ENCODE measurements around the gene CSNK1G1.
A peak's percentile ranks its signal among the peaks of the same experiment; 100 is the strongest.
"Not testable (repeated sequence)": the region's sequence is repeated elsewhere in the genome, so short reads cannot be mapped to it uniquely, and the experiment has no call there.

CSNK1G1 gene

DNA sequence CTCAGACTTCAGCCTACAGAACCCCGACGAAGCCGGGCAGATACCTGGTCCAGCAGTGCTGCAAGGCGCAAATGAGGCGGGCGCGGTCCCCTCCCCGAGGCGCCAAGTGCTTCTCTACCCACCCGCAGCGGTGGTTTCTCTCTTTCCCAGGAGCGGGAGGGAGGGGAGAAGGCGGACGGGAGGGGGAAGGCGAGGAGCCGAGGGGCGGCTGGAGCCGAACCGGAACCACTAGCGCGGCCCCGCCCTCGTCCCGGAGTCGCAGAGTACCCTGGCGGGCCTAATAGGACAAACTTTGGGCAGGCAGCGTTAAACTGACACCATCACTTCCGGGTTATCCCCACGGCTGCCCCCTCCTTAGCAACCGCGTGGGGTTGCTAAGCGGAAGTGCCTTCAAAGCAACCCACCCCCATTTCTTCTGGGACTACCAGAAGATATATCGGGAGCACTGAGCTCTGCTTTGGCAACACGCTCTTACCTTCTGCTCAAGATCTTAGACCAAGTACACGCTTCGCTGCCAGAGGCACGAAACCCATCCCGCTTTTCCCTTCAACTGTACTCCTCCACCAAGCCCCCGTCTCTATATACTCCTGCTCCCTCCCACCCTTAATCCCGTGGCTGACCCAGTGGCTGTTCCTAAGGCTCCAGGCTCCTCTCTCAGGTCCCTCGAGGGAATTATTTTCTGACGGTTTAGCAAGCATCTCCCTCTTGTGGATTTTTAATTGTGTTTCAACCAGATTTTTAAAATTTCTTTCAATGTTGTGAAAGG is at the start of gene CSNK1G1:
CSNK1G1 (minus strand) TSS at position 230 of the 766 bp plus-strand sequence. CDS start 55,674 bp downstream, outside the sequence.
- peak; percentile 95 for DNase-seq

DNA sequence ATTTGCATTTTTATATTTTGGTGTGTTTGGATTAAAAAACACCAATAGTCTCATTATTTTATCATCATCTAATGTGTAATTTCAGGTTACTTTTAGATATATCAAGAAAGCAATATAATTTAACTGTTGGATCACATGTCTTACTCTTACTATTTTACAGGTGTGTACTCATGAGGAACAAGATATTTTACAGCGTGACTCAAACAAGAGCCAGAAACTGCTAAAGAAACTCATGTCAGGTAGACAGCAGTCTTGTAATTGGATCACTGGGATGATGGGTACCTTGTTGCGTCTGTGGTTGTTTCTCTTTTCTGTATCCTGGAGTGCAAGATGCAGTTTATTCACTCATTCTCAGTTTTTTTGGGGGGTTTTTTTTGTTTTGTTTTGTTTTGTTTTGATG is 44.6 kb upstream of the CSNK1G1 start:
- DNase-seq: no peak

DNA sequence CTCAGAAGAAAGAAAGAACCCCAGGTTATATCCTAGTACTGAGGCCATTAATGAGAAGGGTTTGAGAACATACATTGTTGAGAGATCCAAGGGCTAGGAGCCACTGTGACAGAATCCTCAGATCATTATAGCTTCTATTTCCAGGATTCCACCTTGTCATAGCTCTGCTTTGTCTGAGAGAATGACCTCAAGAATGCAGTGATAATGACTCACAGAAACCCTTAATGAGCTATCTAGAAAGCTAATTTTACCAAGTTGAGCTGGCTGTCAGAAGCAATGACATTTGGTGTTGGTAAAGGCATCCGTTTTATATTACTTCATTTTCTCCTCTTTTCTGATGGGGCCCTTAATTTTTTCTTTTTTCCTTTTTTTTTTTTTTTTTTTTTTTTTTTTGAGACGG is 42.6 kb upstream of the CSNK1G1 start:
- no peak for DNase-seq

DNA sequence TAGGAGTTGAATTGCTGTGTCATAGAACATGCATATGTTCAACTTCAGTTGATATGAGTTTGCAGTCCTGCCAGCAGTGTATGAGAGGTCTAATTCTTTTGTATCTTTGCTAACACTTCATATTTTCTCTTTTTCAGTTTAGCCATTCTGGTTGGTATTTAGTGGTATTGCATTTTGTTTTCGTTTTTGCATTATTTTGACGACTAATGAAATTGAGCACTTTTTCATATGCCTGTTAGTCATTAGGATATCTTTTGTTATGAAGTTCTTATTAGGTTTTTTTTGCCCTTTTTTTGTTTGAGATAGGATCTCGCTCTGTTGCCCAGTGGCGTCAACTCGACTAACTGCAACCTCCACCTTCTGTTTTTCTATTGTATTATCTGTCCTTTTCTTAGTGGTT is 40.8 kb upstream of the CSNK1G1 start:
- no peak for DNase-seq

DNA sequence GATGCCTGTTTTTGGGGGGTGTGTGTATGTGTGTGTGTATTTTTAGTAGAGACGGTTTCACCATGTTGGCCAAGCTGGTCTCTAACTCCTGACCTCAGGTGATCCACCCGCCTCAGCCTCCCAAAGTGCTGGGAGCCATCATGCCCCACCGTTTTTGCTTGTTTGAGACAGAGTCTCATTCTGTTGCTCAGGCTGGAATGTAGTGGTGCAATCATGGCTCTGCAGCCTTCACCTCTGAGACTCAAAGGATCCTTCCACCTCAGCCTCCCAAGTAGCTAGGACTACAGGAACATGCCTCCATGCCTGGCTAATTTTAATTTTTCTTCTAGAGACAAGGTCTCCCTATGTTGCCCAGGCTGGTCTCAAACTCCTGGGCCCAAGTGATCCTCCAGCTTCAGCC is 36.5 kb upstream of the CSNK1G1 start:
- not testable (repeated sequence) for DNase-seq

DNA sequence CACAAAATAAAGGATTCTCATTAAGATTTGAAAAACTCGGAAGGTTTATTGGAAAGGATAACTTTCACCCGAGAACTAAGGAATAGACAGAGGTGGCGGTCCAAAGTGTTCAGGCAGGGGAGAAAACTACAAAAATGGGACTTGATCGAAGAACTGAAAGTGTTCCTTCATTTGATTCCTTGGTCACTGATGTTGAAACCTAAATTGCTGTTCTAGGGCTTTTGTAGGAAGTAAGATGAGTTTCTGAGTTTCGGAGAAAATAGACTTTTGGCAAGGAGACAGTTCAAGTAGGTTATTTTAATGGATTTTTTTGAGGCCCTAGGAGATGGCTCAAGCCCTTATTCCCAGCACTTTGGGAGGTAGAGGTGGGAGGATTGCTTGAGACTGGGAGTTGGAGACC is 33.1 kb upstream of the CSNK1G1 start:
- no peak for DNase-seq

DNA sequence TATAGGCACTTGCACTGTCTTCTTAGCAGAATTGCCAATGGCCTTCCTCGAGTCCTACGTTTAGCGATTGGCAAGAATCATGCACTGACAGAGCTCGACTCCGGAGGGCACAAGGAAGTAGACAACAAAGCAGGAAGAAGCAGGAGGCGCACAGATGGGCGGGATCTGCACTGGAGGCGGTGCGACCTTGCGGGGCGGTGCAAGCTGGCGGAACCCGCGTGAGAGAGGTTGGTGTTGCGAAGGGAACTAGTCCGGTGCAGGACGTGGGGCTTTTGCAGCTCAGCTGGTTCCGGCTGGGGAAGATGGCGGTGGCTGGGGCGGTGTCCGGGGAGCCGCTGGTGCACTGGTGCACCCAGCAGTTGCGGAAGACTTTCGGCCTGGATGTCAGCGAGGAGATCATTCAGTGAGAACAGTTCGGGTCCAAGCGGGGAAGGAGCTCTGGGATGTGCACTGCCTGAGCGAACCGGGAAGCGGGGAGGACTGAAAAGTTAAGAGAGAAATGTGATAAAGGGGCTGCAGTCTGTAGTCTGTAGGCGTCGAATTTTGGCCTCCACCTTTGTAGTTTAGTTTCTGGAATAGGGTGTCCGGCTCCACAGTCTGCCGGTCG is 31.7 kb upstream of the CSNK1G1 start, which contains the start of gene TRIP4:
TRIP4 (plus strand) TSS at position 275 of the 607 bp plus-strand sequence; CDS start at position 303, 28 bp downstream.
- peak; percentile 92 for DNase-seq

DNA sequence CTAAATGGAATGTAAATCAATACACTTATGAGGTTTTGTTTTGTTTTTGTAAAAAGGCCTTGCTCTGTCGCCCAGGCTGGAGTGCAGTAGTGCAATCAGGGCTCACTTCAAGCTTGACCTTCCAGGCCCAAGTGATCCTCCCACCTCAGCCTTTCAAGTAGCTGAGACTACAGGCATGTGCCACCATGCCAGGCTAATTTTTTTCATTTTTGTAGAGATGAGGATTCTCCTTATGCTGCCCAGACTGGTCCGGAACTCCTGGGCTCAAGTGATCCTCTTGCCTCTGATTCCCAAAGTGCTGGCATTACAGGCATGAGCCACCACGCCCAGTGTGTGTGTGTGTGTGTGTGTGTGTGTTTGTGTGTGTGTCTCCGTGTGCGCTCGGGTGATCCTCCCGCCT is 30.3 kb upstream of the CSNK1G1 start:
- no peak for DNase-seq

DNA sequence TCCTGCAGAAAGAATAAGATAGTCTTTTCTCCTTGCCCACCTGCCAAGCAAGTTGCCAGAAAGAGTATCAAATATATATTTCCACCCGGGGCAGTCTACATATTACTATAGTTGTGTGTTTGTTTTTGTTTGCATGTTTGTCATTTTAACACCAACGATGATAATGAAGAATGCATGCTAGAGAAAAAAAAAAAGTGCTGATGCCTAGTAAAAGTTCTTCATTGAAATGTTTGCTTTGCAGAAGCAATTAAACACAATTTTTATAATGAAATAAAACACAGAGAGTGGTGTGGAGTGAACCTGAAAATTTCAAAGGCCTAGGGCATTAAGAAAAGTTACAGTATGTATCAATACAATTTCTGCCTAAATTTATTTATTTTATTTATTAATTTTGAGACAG is 27.8 kb upstream of the CSNK1G1 start:
- DNase-seq: no peak

DNA sequence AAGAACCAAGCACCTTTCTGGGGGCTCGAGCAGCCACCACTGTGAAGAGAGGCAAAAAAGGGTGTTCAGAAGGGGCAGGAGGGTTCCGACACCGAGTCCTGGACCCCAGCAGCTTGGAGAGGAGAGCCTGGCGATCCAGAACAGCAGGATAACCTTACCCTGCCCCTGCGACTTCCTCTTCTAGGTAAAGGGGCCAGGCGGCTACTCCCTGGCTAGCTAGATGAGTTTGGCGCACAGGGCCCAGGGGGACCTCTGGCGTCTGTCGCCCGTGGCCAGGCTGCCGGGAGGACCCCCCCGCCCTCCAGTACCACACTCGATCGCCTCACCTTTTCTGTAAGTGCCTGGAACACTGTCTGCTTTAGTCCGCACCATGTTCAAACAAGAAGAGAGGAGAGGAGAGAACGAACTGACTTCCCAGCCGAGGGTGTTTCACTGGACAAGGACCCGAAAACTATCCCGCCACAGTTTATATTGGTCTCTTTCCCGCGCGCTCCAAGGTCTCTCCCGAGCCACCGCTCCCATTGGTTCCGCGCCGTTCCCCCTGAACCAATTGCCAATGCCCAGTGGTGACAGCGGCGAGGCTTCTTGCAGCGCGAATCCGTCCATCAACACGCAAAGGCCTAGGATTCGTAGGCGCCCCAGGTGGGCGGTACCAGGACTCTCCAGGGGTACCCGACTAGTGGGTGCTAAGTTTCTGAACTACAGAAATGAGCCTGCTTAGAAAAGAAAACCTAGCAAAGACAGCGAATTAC is 25.2 kb upstream of the CSNK1G1 start, which contains the start of gene PCLAF:
PCLAF (minus strand) TSS at position 442 of the 752 bp plus-strand sequence; CDS start at position 372, 70 bp downstream.
- DNase-seq: peak; percentile 92

DNA sequence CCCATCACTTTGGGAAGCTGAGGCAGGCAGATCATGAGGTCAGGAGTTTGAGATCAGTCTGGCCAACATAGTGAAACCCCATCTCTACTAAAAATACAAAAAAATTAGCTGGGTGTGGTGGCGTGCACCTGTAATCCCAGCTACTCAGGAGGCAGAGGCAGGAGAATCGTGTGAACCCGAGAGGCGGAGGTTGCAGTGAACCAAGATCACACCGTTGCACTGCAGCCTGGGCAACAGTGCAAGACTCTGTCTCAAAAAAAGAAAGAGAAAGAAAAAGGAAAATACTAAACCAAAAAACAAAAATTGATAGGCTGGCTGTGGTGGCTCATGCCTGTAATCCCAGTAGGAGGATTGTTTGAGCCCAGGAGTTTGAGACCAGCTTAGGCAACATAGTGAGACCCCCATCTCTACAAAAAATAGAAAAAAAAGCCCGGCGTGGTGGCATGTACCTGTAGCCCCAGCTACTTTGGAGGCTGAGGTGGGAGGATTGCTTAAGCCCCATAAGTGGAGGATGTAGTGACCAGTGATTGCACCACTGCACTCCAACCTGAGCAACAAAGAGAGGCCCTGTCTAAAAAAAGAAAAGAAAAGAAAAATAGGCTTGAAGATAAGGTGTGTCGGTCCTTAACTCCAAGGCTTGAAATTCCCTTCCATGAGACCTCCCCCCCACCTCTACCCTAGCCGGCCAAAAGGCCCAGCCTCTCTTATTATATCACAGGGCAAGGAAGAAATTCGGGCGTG is 24.3 kb upstream of the CSNK1G1 start:
- not testable (repeated sequence) for DNase-seq

DNA sequence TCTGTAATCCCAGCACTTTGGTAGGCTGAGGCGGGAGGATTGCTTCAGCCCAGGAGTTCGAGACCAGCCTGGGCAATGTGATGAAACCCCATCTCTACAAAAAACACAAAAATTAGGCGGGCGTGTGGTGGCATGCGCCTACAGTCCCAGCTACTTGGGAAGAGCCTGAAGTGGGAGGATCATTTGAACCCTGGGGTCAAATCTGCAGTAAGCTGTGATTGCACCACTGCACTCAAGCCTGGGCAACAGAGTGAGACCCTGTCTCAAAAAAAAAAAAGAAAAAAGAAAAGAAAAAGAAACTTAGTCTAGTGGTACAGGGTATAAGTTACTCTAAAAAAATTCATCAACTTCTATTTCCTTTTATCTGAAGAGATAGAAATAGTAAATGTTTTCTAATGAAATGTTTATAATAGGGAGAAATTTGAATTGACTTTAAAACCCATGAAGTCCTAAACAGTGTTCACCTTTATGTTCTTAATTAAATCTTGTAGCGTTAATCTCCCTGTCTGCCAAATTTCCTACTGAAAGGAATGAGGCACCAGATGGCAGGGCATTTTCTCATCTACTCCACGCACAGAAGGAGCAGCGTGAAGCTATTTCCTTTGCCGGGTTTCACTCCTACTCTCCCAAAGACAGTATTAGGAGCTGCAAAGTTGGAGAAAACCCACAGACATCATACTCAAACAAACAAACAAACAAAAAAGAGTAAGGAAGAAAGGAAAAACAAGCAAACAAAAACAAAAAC is 23.4 kb upstream of the CSNK1G1 start:
- no peak for DNase-seq

DNA sequence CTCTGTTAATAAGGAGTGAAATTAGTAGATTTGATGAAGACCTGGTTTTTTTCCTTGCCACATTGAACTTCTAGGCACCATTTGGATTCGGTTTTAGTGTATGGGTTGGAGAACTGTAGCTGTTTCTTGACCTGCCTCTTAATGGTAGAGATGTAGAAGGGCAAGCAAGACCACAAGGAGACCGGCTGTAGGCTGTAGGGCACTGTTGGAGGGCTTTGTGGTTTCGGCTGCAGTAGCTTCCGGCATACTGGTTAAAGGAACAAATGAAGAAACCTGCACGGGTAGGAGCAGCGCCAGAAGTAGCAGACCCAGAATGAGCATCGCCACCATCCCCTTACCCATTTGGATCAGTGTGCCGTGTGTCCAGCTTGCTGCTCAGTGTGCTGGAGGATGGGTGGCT is 17.4 kb upstream of the CSNK1G1 start:
- no peak for DNase-seq

DNA sequence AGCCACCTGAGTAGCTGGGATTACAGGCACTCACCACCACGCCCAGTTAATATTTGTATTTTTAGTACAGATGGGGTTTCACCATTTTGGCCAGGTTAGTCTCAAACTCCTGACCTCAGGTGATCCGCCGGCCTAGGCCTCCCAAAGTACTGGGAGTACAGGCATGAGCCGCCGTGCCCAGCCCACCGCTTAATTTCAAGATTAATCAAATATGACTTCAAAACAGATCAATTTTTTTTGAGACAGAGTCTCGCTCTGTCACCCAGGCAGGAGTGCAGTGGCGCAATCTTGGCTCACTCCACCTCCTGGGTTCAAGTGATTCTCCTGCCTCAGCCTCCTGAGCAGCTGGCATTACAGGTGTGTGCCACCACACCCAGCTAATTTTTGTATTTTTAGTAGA is 15.4 kb upstream of the CSNK1G1 start:
- not testable (repeated sequence) for DNase-seq

DNA sequence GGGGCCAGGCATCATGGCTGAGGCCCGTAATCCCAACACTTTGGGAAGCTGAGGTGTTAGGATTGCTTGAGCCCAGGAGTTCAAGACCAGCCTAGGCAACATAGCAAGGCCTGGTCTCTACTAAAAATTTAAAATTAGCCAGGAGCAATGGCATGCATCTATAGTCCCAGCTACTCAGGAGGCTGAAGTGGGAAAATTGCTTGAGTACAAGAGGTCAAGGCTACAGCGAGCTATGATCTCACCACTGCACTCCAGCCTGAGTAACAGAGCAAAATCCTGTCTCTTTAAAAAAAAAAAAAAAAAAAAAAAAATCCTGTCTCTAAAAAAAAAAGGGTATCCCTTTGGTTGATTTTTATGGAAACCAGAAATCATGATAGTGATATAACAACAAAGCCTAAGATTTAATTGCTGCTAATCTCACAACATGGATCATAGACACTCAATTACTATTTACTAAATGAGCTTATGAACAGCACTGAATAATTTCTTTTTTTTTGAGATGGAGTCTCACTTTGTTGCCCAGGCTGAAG is 13.2 kb upstream of the CSNK1G1 start:
- no peak for DNase-seq

DNA sequence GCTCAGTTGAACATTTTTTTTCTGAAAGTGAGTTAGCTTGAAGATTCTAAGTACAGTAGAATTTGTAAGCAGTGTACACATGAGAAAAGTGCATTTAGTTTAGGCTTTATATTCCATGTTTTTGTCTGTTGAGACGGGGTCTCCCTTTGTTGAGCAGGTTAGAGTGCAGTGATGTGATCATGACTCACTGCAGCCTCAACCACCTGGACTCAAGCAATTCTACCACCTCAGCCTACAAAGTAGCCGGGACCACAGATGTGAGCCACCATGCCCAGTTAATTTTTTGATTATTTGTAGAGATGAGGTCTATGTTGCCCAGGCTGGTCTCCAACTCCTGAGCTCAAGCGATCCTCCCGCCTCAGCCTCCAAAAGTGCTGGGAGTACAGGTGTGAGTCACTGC is 5.3 kb upstream of the CSNK1G1 start:
- DNase-seq: no peak

DNA sequence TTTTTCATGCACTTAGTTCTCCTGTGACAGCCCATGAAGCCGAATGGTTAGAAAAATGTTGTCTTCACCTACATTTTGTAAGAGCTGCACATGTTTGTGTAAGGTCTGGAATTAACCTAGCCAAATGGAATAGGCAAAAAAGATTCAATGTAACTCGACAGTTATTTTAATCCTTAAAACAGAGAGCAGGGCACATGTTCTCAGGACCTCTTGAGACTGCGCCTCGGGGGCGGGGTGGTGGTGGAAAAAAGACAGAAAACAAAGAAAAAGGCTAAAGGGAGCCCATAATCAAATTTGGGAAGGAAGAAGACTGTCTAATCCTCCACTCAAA is 702 bp upstream of the CSNK1G1 start:
- no peak for DNase-seq

DNA sequence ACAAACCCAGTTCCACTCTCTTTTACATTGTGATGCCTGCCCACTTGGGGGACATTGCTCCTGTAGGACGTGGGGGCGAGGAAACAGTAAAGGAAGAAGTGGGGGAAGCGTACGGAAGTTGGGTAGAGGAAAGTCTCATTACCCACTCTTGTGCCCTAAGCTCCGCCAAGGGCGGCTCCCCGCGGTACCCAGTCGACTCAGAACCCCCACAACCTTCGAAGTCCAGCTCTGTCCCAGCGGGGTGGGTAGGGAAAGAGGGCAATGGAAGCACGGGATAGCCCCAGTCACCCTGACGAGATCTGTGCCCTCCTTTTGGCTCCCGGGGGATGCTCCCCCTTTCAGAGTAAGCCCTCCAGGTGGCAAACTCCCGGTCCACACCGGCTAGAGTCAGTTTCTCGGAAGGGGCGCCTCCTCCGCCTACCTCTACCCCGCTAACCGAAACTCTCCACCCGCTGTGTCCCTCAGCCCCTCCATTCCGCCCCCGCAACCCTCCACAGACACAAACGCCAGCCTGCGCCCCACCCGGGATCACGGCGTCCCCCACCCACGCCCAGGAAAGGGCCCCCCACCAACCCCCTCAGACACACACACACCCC is 527 bp downstream of the CSNK1G1 start:
- no peak for DNase-seq

DNA sequence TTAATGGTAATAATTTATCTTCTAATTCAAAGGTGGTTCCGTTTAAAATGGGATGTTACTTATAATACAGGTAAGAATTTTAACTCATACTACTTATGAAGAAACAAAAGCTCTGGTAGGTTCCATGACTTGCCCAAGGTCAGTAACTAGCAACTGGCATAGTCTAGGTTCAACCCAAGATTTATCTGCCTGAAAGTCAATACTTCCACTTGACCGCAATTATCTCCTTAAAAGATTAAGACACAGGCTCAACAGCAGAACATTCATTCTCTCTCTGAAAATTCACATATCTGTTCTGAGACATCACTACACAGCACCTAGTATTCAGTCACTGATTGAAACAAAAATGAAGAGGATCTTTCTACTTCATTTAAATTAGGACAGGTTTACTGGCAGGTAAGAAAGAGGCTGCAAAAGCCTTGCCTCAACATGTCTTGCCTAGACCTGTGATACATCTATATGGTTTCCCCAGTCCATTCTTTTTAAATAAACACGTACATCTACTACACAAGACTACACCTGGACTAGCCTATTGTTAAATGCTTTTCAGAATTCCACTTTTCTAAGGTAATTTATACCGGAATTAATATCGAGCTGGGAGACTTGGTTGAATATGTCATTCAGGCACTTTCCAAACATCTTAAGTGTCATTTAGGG is 1.2 kb downstream of the CSNK1G1 start:
- DNase-seq: no peak

DNA sequence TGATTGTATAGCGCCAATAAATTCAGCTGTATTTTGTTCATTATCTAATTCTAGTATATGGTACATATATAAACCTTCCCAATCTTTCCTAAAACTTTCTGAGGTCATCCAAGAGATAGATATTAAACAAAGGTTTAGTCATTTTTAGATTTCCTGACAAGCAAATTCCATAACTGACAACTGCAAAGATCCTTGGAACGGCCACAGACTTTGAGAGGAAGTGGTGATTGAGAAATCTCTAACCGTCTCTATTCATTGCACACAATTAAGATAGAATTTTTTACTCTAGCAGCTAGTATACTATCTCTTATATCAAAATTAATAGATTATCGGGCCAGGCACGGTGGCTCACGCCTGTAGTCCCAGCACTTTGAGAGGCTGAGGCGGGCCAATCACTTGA is 4.7 kb downstream of the CSNK1G1 start:
- DNase-seq: no peak

DNA sequence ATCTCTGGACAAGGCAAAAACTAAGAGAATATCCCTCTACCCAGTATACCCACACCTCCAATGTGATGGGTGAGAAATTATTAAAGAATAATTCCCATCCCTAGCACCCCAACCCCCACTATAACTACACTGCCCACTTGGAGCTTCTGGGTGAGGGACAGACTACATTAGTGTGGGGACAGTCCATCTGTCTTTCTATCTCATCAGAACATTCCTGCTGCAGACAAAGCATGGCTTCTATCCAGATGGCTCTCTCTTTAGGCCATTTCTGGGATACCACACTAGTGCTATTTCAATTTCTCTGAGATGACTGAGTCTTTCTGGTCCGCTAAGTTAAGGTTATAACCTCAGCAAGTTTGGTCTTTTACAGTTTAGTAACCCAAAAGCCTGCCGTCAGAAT is 6.6 kb downstream of the CSNK1G1 start:
- DNase-seq: no peak

All from NCI-H526 treated with DMSO at 0.1 percent for 48 hours (cell line).